Measurements from ENCODE around the gene GSK3B.

Gene GSK3B

DNA sequence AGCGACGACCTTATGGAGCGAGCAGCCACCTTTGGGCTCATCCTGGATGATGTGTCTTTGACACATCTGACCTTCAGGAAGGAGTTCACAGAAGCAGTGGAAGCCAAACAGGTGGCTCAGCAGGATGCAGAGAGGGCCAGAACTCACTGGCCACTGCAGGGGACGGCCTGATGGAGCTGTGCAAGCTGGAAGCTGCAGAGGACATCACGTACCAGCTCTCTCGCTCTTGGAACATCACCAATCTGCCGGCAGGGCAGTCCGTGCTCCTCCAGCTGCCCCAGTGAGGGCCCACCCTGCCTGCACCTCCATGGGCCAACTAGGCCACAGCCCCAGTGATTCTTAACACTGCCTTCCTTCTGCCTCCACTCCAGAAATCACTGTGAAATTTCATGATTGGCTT, 302.0 kb downstream of the GSK3B start:
- Mint-ChIP-seq H3K9me3 (peaks cover 3% of the 10 kb centered on the region), H3K36me3 (ENCODE audit: low read depth) (no peaks in the 10 kb centered on the region), H3K27ac (no peak overlapping the region)

DNA sequence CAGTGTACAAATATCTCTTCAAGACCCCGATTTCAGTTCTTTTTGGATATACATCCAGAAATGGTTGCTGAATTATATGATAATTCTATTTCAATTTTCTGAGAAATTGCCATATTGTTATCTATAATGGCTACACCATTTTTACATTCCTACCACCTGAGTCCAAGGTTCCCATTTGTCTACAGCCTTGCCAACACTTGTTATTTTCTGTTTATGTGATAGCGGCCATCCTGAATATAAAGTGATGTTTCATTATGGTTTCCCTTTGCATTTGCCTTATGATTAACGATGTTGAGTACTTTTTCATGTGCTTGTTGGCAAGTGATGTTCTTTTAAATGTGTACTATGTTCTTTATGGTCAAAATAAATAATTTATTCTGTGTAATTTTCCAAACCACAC, 303.9 kb downstream of the GSK3B start:
- Mint-ChIP-seq H3K4me1 (ENCODE audit: low read depth) (no peaks in the 10 kb centered on the region), H3K9me3 (peaks cover 3% of the 10 kb centered on the region), H3K36me3 (ENCODE audit: low read depth) (no peaks in the 10 kb centered on the region), H3K27ac (no peak overlapping the region), H3K27me3 (ENCODE audit: low read depth) (no peaks in the 10 kb centered on the region), H3K4me3 (no peak overlapping the region)

More for the DNA sequence above, 302.0 kb downstream of the GSK3B start:
- Mint-ChIP-seq H3K4me3 (no peak overlapping the region), H3K27me3 (ENCODE audit: low read depth) (peaks cover 3% of the 10 kb centered on the region), H3K4me1 (ENCODE audit: low read depth) (no peaks in the 10 kb centered on the region)

DNA sequence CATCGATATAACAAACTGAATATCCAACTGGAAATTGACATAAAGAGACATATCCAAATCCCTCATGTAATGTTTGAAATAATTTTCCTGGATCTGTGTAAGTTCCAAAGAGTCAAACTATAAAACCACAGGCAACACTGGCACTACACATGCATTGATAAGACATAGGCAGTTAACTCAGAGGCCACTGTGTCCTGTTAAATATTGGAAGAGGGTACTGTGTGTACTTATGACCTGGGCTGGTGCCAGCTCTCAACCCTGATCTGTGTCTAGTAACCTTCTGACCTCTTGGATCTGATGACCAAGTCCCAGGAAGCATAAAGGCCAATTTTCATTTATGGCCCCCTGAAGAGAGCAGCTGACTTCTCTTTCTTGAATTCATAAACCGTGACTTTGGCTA, 307.8 kb downstream of the GSK3B start:
- Mint-ChIP-seq H3K27me3 (ENCODE audit: low read depth) (no peaks in the 10 kb centered on the region), H3K9me3 (peaks cover 3% of the 10 kb centered on the region), H3K36me3 (ENCODE audit: low read depth) (no peaks in the 10 kb centered on the region), H3K27ac (no peak overlapping the region), H3K4me1 (ENCODE audit: low read depth) (no peaks in the 10 kb centered on the region), H3K4me3 (no peak overlapping the region)

DNA sequence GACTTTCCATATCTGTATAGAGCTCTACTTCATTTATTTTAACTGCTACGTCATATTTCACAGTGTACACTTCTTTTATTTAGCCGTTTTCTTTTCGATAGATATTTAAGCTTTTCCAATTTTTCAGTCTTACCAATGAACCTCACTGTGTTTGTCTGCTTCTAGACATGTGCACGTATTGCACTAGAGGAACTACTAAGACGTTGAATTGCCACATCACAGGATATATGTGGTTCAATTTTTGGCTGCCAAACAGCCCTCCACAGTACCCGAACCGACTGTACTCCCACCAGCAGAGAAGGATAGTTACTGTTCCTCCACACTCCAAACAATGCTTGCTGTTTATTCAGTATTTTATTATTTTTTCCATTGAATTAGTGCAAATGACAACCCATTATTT, 310.4 kb downstream of the GSK3B start:
- H3K4me1 Mint-ChIP-seq (ENCODE audit: low read depth) = peaks cover 3% of the 10 kb centered on the region
- no peaks in the 10 kb centered on the region for H3K36me3 Mint-ChIP-seq (ENCODE audit: low read depth)
- H3K27me3 Mint-ChIP-seq (ENCODE audit: low read depth) = no peaks in the 10 kb centered on the region
- H3K9me3 Mint-ChIP-seq = no peaks in the 10 kb centered on the region
- no peak overlapping the region for H3K4me3 Mint-ChIP-seq
- no peak overlapping the region for H3K27ac Mint-ChIP-seq

DNA sequence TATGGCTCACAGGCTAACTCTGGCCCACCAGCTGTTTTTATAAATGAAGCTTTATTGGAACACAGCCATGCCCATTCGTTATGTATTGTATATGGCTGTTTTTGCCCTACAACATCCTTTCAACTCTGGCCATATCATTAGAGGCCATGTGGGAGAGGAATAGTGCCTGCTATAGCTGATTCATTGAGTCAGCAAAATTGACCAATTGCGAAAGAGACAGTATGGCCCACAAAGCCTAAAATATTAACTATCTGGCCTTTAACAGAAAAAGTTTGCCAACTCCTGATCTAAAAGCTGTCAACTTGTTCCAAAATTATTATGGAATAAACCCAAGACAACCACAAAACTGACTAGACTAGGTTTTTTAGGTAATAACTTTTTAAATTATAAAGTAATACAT, 311.0 kb downstream of the GSK3B start:
- no peaks in the 10 kb centered on the region for H3K27me3 Mint-ChIP-seq (ENCODE audit: low read depth)
- no peak overlapping the region for H3K4me3 Mint-ChIP-seq
- no peaks in the 10 kb centered on the region for H3K36me3 Mint-ChIP-seq (ENCODE audit: low read depth)
- H3K27ac Mint-ChIP-seq = no peak overlapping the region
- no peaks in the 10 kb centered on the region for H3K9me3 Mint-ChIP-seq
- H3K4me1 Mint-ChIP-seq (ENCODE audit: low read depth) = peaks cover 3% of the 10 kb centered on the region

DNA sequence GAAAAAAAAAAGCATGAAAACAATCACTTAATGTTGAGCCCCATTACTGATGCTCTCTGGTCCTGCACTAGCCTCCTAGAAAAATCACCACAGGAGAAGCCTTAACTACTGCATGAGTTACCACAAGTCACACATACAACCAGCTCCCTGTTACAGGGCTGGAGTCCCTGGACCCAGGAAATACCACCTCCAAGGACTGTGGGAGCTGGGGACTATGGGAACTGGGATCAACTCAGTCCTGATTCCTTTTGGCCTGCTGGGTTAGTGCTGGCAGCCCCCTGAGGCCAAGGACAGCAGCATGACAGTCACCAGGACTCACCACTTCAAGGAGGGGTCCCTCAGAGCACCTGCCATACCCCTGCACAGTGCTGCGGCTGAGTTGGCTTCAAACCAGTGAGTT, 311.8 kb downstream of the GSK3B start:
- no peak overlapping the region for H3K27ac Mint-ChIP-seq
- H3K4me3 Mint-ChIP-seq = no peak overlapping the region
- H3K9me3 Mint-ChIP-seq = no peaks in the 10 kb centered on the region
- no peaks in the 10 kb centered on the region for H3K36me3 Mint-ChIP-seq (ENCODE audit: low read depth)
- no peaks in the 10 kb centered on the region for H3K27me3 Mint-ChIP-seq (ENCODE audit: low read depth)
- H3K4me1 Mint-ChIP-seq (ENCODE audit: low read depth) = peaks cover 3% of the 10 kb centered on the region

DNA sequence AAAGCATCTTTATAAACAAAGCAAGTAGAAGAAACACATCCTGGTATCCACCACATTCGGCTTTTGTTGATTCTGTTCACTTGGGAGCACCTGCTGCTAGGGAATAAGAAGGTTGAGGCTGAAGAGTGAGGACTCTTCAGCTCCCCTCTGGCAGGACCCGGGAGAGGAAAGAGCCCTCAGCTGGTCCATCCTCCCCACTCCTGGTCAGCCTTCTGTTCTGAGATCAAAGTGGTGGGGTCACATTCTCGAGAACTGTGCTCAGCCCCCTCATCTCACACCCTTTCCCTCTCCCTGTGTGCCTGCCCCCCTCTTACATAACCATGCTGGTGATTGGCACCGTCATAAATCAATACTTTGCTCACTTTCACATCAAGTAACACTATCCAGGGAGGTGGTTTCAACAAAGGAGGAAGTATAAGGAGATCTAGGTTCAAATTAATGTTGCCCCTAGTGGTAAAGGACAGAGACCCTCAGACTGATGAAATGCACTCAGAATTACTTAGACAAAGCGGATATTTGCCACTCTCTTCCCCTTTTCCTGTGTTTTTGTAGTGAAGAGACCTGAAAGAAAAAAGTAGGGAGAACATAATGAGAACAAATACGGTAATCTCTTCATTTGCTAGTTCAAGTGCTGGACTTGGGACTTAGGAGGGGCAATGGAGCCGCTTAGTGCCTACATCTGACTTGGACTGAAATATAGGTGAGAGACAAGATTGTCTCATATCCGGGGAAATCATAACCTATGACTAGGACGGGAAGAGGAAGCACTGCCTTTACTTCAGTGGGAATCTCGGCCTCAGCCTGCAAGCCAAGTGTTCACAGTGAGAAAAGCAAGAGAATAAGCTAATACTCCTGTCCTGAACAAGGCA, 312.7 kb downstream of the GSK3B start, which contains the start of gene NR1I2:
TSS of gene NR1I2 (plus strand) at position 772 of the 869 bp plus-strand sequence.
- Mint-ChIP-seq H3K27me3 (ENCODE audit: low read depth) (no peaks in the 10 kb centered on the region), H3K9me3 (no peaks in the 10 kb centered on the region), H3K27ac (no peak within 1 kb of the TSS), H3K4me3 (no peak within 1 kb of the TSS), H3K36me3 (ENCODE audit: low read depth) (no peaks in the 10 kb centered on the region), H3K4me1 (ENCODE audit: low read depth) (peaks cover 3% of the 10 kb centered on the region)

DNA sequence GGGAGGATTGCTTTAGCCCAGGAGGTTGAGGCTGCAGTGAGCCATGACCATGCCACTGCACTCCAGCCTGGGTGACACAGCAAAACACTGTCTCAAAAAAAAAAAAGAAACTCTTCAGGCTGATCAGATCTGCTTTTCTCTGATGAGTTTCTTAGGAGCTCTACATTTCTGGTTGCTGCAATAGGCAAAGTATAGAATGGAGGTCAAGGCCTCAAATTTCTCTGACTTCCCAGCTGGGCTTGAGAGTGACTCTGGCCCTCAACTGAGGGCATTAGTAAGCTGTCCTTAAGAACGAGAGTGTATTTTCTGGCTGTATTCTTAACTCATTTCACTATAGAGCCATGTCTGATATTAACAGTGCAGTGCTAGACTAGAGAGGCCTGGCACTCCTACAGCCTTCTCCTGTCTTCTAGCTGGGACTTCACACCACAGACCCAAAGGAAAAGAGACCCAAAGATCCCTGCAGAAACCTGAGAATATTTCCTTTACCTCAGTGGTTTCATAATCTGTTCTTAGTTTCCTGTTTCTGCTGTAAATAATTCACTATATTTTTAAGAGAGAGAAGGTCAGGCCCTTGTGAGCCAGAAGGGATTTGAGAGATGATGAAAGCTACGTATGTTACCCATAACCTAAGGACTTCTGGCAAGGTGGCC, 314.4 kb downstream of the GSK3B start:
- Mint-ChIP-seq H3K9me3 (peaks cover 7% of the 10 kb centered on the region), H3K4me1 (ENCODE audit: low read depth) (peaks cover 3% of the 10 kb centered on the region), H3K27ac (no peak overlapping the region), H3K27me3 (ENCODE audit: low read depth) (no peaks in the 10 kb centered on the region), H3K36me3 (ENCODE audit: low read depth) (no peaks in the 10 kb centered on the region), H3K4me3 (no peak overlapping the region)

DNA sequence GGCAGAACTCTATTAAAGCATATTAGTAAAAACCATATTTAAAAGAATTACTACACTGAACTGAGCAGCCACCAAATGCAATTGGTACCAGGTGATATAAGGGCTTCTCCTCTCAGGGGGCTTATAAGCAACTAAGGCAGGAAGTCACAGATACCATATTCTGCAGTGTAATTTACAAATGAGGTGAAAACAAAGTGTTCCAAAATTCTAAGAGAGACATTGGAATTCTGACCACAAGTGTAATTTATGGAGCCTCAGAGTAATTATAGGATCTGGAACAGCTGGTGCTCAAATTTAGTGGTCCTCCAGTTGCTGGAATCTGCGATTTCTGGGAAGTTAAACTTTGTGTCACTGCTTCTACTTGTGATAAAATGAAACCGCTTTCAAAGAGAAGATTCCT, 315.4 kb downstream of the GSK3B start:
- Mint-ChIP-seq H3K4me3 (no peak overlapping the region), H3K27ac (no peak overlapping the region), H3K36me3 (ENCODE audit: low read depth) (no peaks in the 10 kb centered on the region), H3K4me1 (ENCODE audit: low read depth) (peaks cover 3% of the 10 kb centered on the region), H3K9me3 (peaks cover 7% of the 10 kb centered on the region), H3K27me3 (ENCODE audit: low read depth) (peaks cover 3% of the 10 kb centered on the region)

DNA sequence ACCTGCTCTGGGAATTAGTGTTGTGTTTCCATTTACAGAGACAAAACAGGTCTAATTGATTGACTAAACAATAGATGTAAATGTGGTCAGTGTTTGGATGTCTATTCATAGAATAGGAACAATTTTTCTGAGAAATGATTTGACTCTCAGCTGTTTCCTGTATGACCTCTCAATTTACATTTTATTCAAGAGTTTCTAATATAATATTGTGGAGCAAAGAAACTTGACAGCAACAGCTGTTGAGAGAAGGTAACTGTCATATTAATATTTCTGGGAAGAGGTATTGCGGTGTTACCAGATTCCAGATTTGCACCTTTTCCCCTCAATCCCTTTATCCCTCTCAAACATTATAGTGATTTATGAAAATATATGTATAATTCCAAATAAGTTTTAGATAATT, 316.1 kb downstream of the GSK3B start:
- Mint-ChIP-seq H3K4me1 (ENCODE audit: low read depth) (peaks cover 3% of the 10 kb centered on the region), H3K9me3 (peaks cover 7% of the 10 kb centered on the region), H3K4me3 (no peak overlapping the region), H3K27me3 (ENCODE audit: low read depth) (peaks cover 9% of the 10 kb centered on the region), H3K27ac (no peak overlapping the region), H3K36me3 (ENCODE audit: low read depth) (no peaks in the 10 kb centered on the region)

DNA sequence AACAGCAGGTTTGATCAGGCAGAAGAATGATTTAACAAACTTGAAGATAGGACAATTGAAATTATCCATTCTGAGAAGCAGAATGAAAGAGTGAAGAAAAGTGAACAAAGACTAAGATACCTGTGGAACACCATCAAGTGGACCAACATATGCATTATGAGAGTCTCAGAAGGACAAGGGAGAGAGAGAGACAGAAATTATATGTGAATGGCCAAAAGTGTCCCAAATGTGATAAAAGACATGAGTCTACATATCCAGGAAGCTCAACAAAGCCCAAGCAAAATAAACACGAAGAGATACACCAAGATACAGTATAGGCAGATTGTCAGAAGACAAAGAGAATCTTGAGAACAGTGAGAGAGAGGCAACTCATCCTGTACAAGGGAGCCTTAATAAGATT, 317.9 kb downstream of the GSK3B start:
- H3K27ac Mint-ChIP-seq = no peak overlapping the region
- H3K4me3 Mint-ChIP-seq = no peak overlapping the region
- H3K27me3 Mint-ChIP-seq (ENCODE audit: low read depth) = peaks cover 15% of the 10 kb centered on the region
- no peaks in the 10 kb centered on the region for H3K36me3 Mint-ChIP-seq (ENCODE audit: low read depth)
- peaks cover 7% of the 10 kb centered on the region for H3K9me3 Mint-ChIP-seq
- H3K4me1 Mint-ChIP-seq (ENCODE audit: low read depth) = peaks cover 3% of the 10 kb centered on the region

DNA sequence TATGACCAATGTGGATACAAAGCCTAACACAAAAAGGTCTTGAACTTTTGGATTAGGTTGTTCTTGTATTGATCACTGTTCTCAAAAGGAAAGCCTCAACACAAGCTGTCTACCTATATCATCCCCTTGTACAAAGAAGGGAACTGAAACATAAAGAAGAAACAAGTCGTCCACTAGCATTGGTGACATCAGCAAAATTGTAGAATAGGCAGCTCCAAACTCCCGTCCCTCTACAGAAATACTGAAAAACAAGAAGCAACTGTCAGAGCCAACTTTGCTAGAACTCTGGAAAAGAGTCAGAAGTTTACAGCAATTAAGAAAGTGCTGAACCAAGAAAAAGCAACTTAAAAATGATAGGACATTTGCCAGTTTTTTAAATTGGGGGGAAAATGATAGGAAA, 319.8 kb downstream of the GSK3B start:
- Mint-ChIP-seq H3K4me3 (no peak overlapping the region), H3K9me3 (peaks cover 7% of the 10 kb centered on the region), H3K36me3 (ENCODE audit: low read depth) (no peaks in the 10 kb centered on the region), H3K27ac (no peak overlapping the region), H3K27me3 (ENCODE audit: low read depth) (peaks cover 15% of the 10 kb centered on the region), H3K4me1 (ENCODE audit: low read depth) (no peaks in the 10 kb centered on the region)
